H1 (cell line): ENCODE data around the gene ASCC3. TPM values are rescaled to one million over a fixed set of nuclear protein-coding genes. Genes with fewer than 3 reads are reported as not detected.

Experiments
- CTCF ChIA-PET: fragments of 300-600 bp; sonication (Branson Sonifier 250); formaldehyde crosslinking; loops from one replicate; lab custom pipeline; 2021; ENCODE audit not compliant: partially characterized antibody; lab: Charles Lee
- POLR2A ChIA-PET: fragments of 300-600 bp; sonication (Branson Sonifier 250); formaldehyde crosslinking; loops from one replicate; lab custom pipeline; 2021; ENCODE audit warnings: inconsistent platforms; ENCODE audit not compliant: partially characterized antibody; lab: Charles Lee
- DNase-seq, 2 experiments: peaks; one replicate each; pipeline versions ENCODE4 v3.0.0 to v3.0.0-alpha.2; 2010 to 2022; ENCODE audit warnings: low spot score in 2 of 2, low read depth in 1 of 2, mixed read lengths in 1 of 2
- FAIRE-seq: peaks from 2 replicates; lab custom pipeline; 2011; peaks lifted over from hg19 to GRCh38; lab: Jason Lieb, UNC
- H2AFZ ChIP-seq: 2 replicates; pipeline ENCODE4 v1.8.1; 2012; ENCODE audit warnings: low read length, inconsistent platforms
- H2AK5ac ChIP-seq: 2 replicates; pipeline ENCODE4 v1.6.1; 2013; ENCODE audit warnings: low read depth, low read length
- H2BK120ac ChIP-seq: replicated peaks from 2 replicates; pipeline ENCODE3; 2013; ENCODE audit warnings: low read depth, low read length, inconsistent platforms
- H2BK12ac ChIP-seq: 2 replicates; pipeline ENCODE4 v1.6.1; 2013; ENCODE audit warnings: low read depth, low read length
- H2BK15ac ChIP-seq: 2 replicates; pipeline ENCODE4 v1.6.1; 2013; ENCODE audit warnings: low read length
- H2BK20ac ChIP-seq: 2 replicates; pipeline ENCODE4 v1.6.1; 2013; ENCODE audit warnings: low read length
- H2BK5ac ChIP-seq: 2 replicates; pipeline ENCODE4 v1.6.1; 2013; ENCODE audit warnings: low read depth, low read length
- H3K14ac ChIP-seq: 2 replicates; pipeline ENCODE4 v1.6.1; 2013; ENCODE audit warnings: inconsistent platforms; ENCODE audit not compliant: insufficient read length
- H3K18ac ChIP-seq: 2 replicates; pipeline ENCODE4 v1.6.1; 2013; ENCODE audit warnings: low read length; ENCODE audit errors: extremely low read depth
- H3K23ac ChIP-seq: 2 replicates; pipeline ENCODE4 v1.6.1; 2013; ENCODE audit warnings: inconsistent platforms; ENCODE audit not compliant: insufficient read length
- H3K23me2 ChIP-seq: 2 replicates; pipeline ENCODE4 v1.6.1; 2013; ENCODE audit warnings: low read depth, low read length
- H3K27ac ChIP-seq: 2 replicates; pipeline ENCODE4 v1.6.1; 2011; ENCODE audit warnings: low read depth, low read length, inconsistent platforms
- H3K27me3 ChIP-seq, 4 experiments: replicated peaks in 1 of 4; 1 replicate in 1 of 4; 2 replicates in 3 of 4; pipeline versions ENCODE4 v1.6.1 to v1.8.1; 2011 to 2013; ENCODE audit warnings: low read length in 3 of 4, mild to moderate bottlenecking in 3 of 4, inconsistent platforms in 2 of 4, mixed read lengths in 2 of 4, moderate library complexity in 1 of 4; ENCODE audit not compliant: control insufficient read depth in 3 of 4, insufficient read depth in 3 of 4; ENCODE audit errors: extremely low read depth in 1 of 4
- H3K36me3 ChIP-seq, 4 experiments: 2 replicates each; pipeline versions ENCODE4 v1.6.1 to v1.8.1; 2011 to 2013; ENCODE audit warnings: mild to moderate bottlenecking in 4 of 4, low read length in 3 of 4, moderate library complexity in 2 of 4, control low read depth in 1 of 4, inconsistent platforms in 1 of 4; ENCODE audit not compliant: insufficient read depth in 4 of 4, control insufficient read depth in 2 of 4
- H3K4ac ChIP-seq: replicated peaks from 2 replicates; pipeline ENCODE3; 2013; ENCODE audit warnings: low read length, low read depth, mixed read lengths, inconsistent platforms; ENCODE audit not compliant: insufficient read length
- H3K4me1 ChIP-seq, 4 experiments: replicated peaks in 1 of 4; 1 replicate in 1 of 4; 2 replicates in 3 of 4; pipeline versions ENCODE4 v1.6.1 to v1.8.1; 2011 to 2013; ENCODE audit warnings: low read length in 3 of 4, inconsistent platforms in 2 of 4, mixed read lengths in 1 of 4; ENCODE audit not compliant: insufficient read depth in 4 of 4, control insufficient read depth in 3 of 4
- H3K4me2 ChIP-seq, 2 experiments: 2 replicates each; pipeline versions ENCODE4 v1.6.1 to v1.8.1; 2011 to 2013; ENCODE audit warnings: low read depth in 2 of 2, low read length in 2 of 2, control low read depth in 1 of 2, inconsistent platforms in 1 of 2, mild to moderate bottlenecking in 1 of 2; ENCODE audit not compliant: insufficient read depth in 1 of 2
- H3K4me3 ChIP-seq, 4 experiments: fragments of 200-600, 300-600 bp in 1 of 4; sonication (generic), shearing (Covaris generic), sonication (Bioruptor Twin) in 1 of 4; 2 replicates each; pipeline versions ENCODE4 v1.5.1 to v1.8.1; 2011 to 2016; ENCODE audit warnings: low read length in 4 of 4, low read depth in 3 of 4, control low read depth in 2 of 4, inconsistent platforms in 2 of 4, mild to moderate bottlenecking in 2 of 4, mixed read lengths in 1 of 4, moderate library complexity in 1 of 4; ENCODE audit not compliant: insufficient read depth in 2 of 4; ENCODE audit errors: extremely low read depth in 1 of 4
- H3K56ac ChIP-seq: replicated peaks from 2 replicates; pipeline ENCODE3; 2013; ENCODE audit warnings: low read depth, mild to moderate bottlenecking, mixed read lengths, low read length, inconsistent platforms; ENCODE audit not compliant: insufficient read length
- H3K79me1 ChIP-seq: 2 replicates; pipeline ENCODE4 v1.6.1; 2013; ENCODE audit warnings: low read depth, low read length, control low read depth
- H3K79me2 ChIP-seq, 2 experiments: 2 replicates each; pipeline versions ENCODE4 v1.6.1 to v1.8.1; 2012 to 2013; ENCODE audit warnings: low read length in 2 of 2, mild to moderate bottlenecking in 2 of 2, inconsistent platforms in 1 of 2; ENCODE audit not compliant: insufficient read depth in 2 of 2, control insufficient read depth in 1 of 2
- H3K9ac ChIP-seq, 4 experiments: replicated peaks in 1 of 4; 1 replicate in 1 of 4; 2 replicates in 3 of 4; pipeline versions ENCODE4 v1.6.1 to v1.8.1; 2011 to 2013; ENCODE audit warnings: low read depth in 3 of 4, low read length in 3 of 4, control low read depth in 2 of 4, mild to moderate bottlenecking in 2 of 4, moderate library complexity in 2 of 4, inconsistent platforms in 1 of 4; ENCODE audit errors: extremely low read depth in 1 of 4
- H3K9me3 ChIP-seq, 2 experiments: 2 replicates each; pipeline versions ENCODE4 v1.6.1 to v1.8.1; 2012 to 2013; ENCODE audit warnings: mild to moderate bottlenecking in 2 of 2, moderate library complexity in 2 of 2, control low read depth in 1 of 2, inconsistent platforms in 1 of 2, low read depth in 1 of 2, low read length in 1 of 2, mixed read lengths in 1 of 2; ENCODE audit not compliant: insufficient read depth in 2 of 2
- H4K20me1 ChIP-seq, 2 experiments: replicated peaks in 1 of 2; 2 replicates each; pipeline versions ENCODE3 to v1.8.1; 2011 to 2013; ENCODE audit warnings: inconsistent platforms in 2 of 2, low read length in 2 of 2, mild to moderate bottlenecking in 1 of 2; ENCODE audit not compliant: insufficient read depth in 2 of 2, control insufficient read depth in 1 of 2
- H4K5ac ChIP-seq: 2 replicates; pipeline ENCODE4 v1.6.1; 2013; ENCODE audit warnings: low read length, low read depth, mixed read lengths, inconsistent platforms; ENCODE audit not compliant: insufficient read length
- H4K8ac ChIP-seq: 2 replicates; pipeline ENCODE4 v1.8.0; 2013; ENCODE audit warnings: mild to moderate bottlenecking, moderate library complexity, low read length, inconsistent platforms; ENCODE audit not compliant: insufficient read depth; ENCODE audit errors: extremely low read depth
- H4K91ac ChIP-seq: replicated peaks from 2 replicates; pipeline ENCODE3; 2013; ENCODE audit warnings: low read length, mixed read lengths, inconsistent platforms; ENCODE audit not compliant: insufficient read length
- ASH2L ChIP-seq: fragments of 200-600, 300-600 bp; sonication (generic); IDR thresholded peaks from one replicate; pipeline ENCODE4 v1.7.1; 2017; ENCODE audit warnings: low read length
- BRCA1 ChIP-seq: IDR thresholded peaks from 2 replicates; pipeline ENCODE4 v1.6.1; 2012; ENCODE audit warnings: low read depth, low read length, improper control_type of control experiment
- CHD2 ChIP-seq: IDR thresholded peaks from 2 replicates; pipeline ENCODE4 v1.6.1; 2012; ENCODE audit warnings: low read length, improper control_type of control experiment
- EP300 ChIP-seq, 2 experiments: IDR thresholded peaks; 1 replicate in 1 of 2; 2 replicates in 1 of 2; pipeline ENCODE4 v1.6.1; 2011 to 2012; ENCODE audit warnings: low read depth in 2 of 2, low read length in 2 of 2, mild to moderate bottlenecking in 2 of 2, borderline replicate concordance in 1 of 2, inconsistent platforms in 1 of 2, moderate library complexity in 1 of 2
- NANOG ChIP-seq: IDR thresholded peaks from 2 replicates; pipeline ENCODE4 v1.6.1; 2011; ENCODE audit warnings: low read length, low read depth, mild to moderate bottlenecking, inconsistent platforms; ENCODE audit not compliant: insufficient read depth, poor library complexity, severe bottlenecking
- NRF1 ChIP-seq: IDR thresholded peaks from 2 replicates; pipeline ENCODE4 v1.6.1; 2011; ENCODE audit warnings: mild to moderate bottlenecking, low read depth, low read length, improper control_type of control experiment
- POU5F1 ChIP-seq: IDR thresholded peaks from 2 replicates; pipeline ENCODE4 v1.6.1; 2011; ENCODE audit warnings: low read depth, mild to moderate bottlenecking, low read length, moderate library complexity
- RNF2 ChIP-seq: fragments of 200-900, 300-1000 bp; sonication (generic); IDR thresholded peaks from 2 replicates; pipeline ENCODE4 v1.7.1; 2016; ENCODE audit warnings: borderline replicate concordance, low read depth, mild to moderate bottlenecking, antibody characterized with exemption, low read length; ENCODE audit not compliant: poor library complexity, severe bottlenecking; ENCODE audit errors: missing control alignments
- SP2 ChIP-seq: IDR thresholded peaks from 2 replicates; pipeline ENCODE4 v1.6.1; 2012; ENCODE audit warnings: mild to moderate bottlenecking, low read length, inconsistent platforms
- YY1 ChIP-seq: IDR thresholded peaks from 2 replicates; pipeline ENCODE4 v1.6.1; 2011; ENCODE audit warnings: low read depth, mild to moderate bottlenecking, low read length
- WGBS, 2 experiments: shearing (Covaris generic) in 1 of 2; methylation state at CpG; one replicate each; pipeline versions ENCODE4 v1.1.6 to v1.1.7; 2013 to 2015; ENCODE audit warnings: low lambda C conversion rate in 2 of 2, mixed read lengths in 2 of 2, inconsistent platforms in 1 of 2, low coverage in 1 of 2, missing lambda C conversion rate in 1 of 2; ENCODE audit not compliant: insufficient replicate concordance in 2 of 2, insufficient coverage in 1 of 2, insufficient read length in 1 of 2; ENCODE audit errors: extremely low coverage in 1 of 2, missing lambda C conversion rate in 1 of 2; 5-methylcytosine and 5-hydroxymethylcytosine counted together
- polyA plus RNA-seq, 7 experiments: library from polyadenylated mRNA; depleted of rRNA in 3 of 7; stranded (reverse) in 5 of 7; unstranded in 2 of 7; fragments of >200 nt in 5 of 7; fragments of 200-250 nt in 2 of 7; gene quantifications; 1 replicate in 5 of 7; 2 replicates in 1 of 7; 4 replicates in 1 of 7; pipeline versions ENCODE4 v1.2.1 to v1.2.3, GENCODE V29; 2011 to 2013; ENCODE audit warnings: missing spikeins in 2 of 7, mixed read lengths in 2 of 7
- total RNA-seq: library from RNA; stranded (reverse); fragmentation: NEBNext Ultra II Directional; extraction: Animal tissue kit (Norgen Biotek cat#: 25700); gene quantifications from 2 replicates; pipeline ENCODE4 v1.2.1, GENCODE V29; 2021
- TF ChIP-seq, protein P1 (sequence below): IDR thresholded peaks from 2 replicates; pipeline ENCODE4 v1.6.1; 2012; ENCODE audit warnings: inconsistent platforms
- TF ChIP-seq, protein P2 (sequence below): IDR thresholded peaks from 2 replicates; pipeline ENCODE4 v1.6.1; 2011; ENCODE audit warnings: low read depth, mild to moderate bottlenecking, low read length; ENCODE audit not compliant: insufficient read depth

ASCC3 gene
- total and polyA plus RNA-seq, 2 of the 8 experiments (the other 6 are each of a cell fraction or from before 2014, with no cell fraction given), result 37.5 to 77.8 TPM

DNA sequence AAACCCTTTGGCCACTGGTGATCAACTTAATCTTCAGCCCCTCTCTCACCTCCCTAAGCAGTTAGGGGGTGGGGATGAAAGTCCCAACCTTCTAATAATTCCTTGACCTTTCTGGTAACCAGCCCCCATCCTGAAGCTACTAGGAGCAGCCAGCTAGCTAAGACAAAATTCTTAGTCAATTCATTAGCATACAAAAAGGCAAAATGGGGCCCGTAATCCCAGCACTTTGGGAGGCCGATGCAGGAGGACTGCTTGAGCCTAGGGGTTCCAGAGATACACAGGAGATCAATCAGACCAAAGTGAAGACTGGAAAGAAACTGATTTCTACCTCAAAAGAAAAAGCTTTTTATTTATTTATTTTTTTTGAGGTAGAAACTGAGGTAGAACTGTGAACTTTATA, 1.8 kb downstream of the ASCC3 start:
- Histone ChIP-seq H4K91ac (no peak overlapping the region), H3K18ac (no peak overlapping the region), H3K27me3 (no peaks in the 10 kb centered on the region), H4K5ac (no peak overlapping the region), H3K79me2 (peaks cover 9 to 71% of the 10 kb centered on the region in 2 experiments; a peak in 3 of 4 replicates), H3K27ac (0 out of 2 replicates have a peak overlapping the region, but pooled peaks have one; percentile 26), H3K9ac (no peak overlapping the region), H3K14ac (no peak overlapping the region), H2BK12ac (no peak overlapping the region), H2BK20ac (no peak overlapping the region), H2BK120ac (no peak overlapping the region), H4K20me1 (peaks cover 0 to 2% of the 10 kb centered on the region in 2 experiments), H2BK15ac (no peak overlapping the region), H3K23me2 (no peaks in the 10 kb centered on the region; the same call in 1 of the 2 replicates), H3K9me3 (no peaks in the 10 kb centered on the region), H3K4me3 (peak overlapping the region in 3 of 4 experiments; percentile 7 to 82 (median 7); a peak in 3 of 8 replicates), H3K4ac (no peak overlapping the region), H3K56ac (no peak overlapping the region), H3K36me3 (no peaks in the 10 kb centered on the region; a peak in 1 of 8 replicates), H4K8ac (no peak overlapping the region), H3K4me1 (peaks cover 5 to 23% (median 9%) of the 10 kb centered on the region in 4 experiments; a peak in 5 of 7 replicates), H3K4me2 (peak overlapping the region; percentile 76 to 85; a peak in 3 of 4 replicates), H2AFZ (no peak overlapping the region), H3K79me1 (no peaks in the 10 kb centered on the region), H3K23ac (no peak overlapping the region), H2BK5ac (no peak overlapping the region), H2AK5ac (no peak overlapping the region)
- FAIRE-seq, result no peak
- TF ChIP-seq, protein P1, sequence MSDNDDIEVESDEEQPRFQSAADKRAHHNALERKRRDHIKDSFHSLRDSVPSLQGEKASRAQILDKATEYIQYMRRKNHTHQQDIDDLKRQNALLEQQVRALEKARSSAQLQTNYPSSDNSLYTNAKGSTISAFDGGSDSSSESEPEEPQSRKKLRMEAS, result no peak
- no peak for TF ChIP-seq NANOG
- TF ChIP-seq ASH2L, result peak; percentile 38
- TF ChIP-seq EP300 (IDR thresholded peaks at IDR 0.05; ENCODE audit: borderline replicate concordance in 1 of 2, low read depth in 2 of 2, low read length in 2 of 2), result 0 out of 3 replicates have a peak, but pooled peaks of 1 of the 2 experiments have one; percentile 30
- no peak for TF ChIP-seq CHD2
- TF ChIP-seq NRF1, result no peak
- peak; percentile 48; the same call in 1 of the 2 replicates for TF ChIP-seq YY1
- TF ChIP-seq BRCA1, result no peak
- TF ChIP-seq POU5F1, result no peak
- no peak for TF ChIP-seq SP2
- TF ChIP-seq, protein P2, sequence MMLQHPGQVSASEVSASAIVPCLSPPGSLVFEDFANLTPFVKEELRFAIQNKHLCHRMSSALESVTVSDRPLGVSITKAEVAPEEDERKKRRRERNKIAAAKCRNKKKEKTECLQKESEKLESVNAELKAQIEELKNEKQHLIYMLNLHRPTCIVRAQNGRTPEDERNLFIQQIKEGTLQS, result no peak
- TF ChIP-seq RNF2, result no peak
- POLR2A ChIA-PET, result interaction anchor here (1.1 to 1.8 kb wide), 4 partner anchors 11 to 34 kb away, joined by 4 to 7 read pairs (median 6); no protein-coding TSS in a partner anchor
- 37% methylated on average over 2 of the region's 2 CpGs; no CpG with 5 or more reads in 1 of the 2 experiments for WGBS, 2 experiments
- CTCF ChIA-PET, result interaction anchor here (1.2 kb wide), 2 partner anchors 23 to 35 kb away, joined by 3 to 5 read pairs; no protein-coding TSS in a partner anchor
- no peak for DNase-seq
